DMS 273 treated with DMSO at 0.1 percent for 48 hours (cell line): Measurements from ENCODE around the gene CTXN3.

ENCODE experiments used
- DNase-seq: peaks from one replicate; lab custom pipeline; 2025; lab: John Stamatoyannopoulos, UW

The CTXN3 gene

DNA sequence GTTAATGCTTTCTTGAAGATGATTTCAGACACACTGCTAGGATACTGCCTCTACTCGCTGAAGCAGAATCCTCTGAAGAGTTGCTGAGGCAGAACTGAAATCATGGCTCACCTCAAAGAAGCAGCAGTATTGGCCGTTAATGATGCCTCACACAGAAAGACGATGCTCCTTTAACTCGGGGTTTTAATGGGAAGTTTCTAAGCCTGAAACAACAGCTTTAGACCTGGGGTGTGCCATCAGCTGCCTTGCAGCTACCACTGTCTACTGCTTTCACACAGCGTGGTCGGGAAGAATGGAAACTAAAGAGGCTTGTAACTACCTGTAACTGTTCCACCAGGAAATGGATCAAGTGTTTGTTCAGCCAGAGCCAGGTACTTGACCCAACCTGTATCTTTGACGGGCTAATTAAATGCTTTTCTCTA lies at the start of gene CTXN3:
TSS of gene CTXN3 (plus strand) at position 65 of the 422 bp plus-strand sequence. CDS start 8,440 bp downstream, outside the sequence.
- no peak for DNase-seq

DNA sequence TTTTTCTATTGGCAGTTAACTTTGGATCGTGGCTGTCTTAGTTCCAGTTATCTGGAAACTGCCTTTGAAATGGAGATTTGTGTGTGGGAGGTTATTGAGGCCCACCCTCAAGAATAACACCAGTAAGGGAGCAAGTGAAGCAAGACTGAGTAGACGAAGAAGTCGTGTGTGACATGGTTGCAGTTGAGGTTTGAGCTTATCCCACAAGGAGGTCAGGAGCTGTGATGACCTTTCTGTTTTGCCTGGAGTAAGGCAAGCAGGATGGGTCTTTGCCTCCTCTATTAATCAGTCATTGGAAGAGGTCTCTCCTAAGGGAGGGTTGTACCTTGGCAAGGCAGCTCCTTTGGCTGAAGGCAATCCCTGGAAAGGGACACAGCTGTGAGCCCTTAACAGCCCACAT lies 49.6 kb upstream of the CTXN3 start:
- no peak for DNase-seq

DNA sequence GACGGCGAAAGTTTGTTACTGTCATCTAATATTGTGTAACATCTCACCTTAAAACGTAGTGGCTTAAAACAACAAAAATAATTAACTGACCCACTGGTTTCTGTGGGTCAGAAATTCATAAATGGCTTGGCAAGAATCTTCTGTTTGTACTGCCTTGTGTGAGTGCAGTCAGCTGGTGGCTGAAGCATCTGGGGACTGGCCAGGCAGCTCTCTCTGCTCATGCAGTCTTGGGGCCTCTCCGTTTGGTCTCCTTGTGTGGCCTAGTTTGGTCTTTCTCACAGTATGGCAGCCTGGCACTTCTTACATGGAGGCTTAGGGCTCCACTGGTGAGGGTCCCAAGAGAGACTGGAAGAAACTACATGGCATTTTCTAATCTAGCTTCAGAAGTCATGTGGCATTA lies 49.0 kb upstream of the CTXN3 start:
- no peak for DNase-seq

DNA sequence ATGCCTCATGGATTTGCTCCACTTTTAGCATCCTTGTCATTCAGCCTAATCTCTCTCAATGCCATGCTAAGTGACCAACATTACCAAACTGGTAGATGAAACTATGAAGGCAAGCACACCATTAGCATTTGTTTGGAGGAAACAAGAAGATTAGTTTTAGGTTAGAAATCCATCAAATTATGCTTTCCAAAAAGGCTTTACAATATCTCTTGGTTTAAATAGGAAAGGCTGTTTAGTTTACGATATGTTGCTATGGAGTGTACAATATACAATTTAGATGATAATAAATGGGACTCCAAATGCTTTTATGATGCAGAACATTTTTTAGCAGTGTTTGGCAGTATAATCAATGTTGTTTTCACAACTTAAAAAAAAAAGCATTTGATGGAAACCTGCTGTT lies 47.8 kb upstream of the CTXN3 start:
- DNase-seq = no peak

DNA sequence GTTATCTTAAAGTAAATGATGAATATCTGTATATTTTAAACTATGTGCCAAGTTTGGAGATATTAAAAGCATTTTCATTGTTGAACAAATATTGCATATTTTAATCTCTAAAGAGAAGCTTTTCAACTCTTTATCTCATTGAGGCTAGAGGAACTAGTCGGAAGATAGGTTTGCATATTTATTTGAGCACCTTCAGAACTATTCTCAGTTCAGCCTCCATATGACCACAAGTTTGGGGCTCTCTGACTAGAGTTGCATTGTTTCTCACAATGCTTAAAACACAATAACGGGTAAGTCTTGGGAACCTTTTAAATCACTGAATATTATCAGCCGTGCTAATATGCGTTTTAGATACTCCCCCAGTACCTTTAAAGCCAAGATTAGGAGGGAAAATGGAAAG lies 47.3 kb upstream of the CTXN3 start:
- no peak for DNase-seq

DNA sequence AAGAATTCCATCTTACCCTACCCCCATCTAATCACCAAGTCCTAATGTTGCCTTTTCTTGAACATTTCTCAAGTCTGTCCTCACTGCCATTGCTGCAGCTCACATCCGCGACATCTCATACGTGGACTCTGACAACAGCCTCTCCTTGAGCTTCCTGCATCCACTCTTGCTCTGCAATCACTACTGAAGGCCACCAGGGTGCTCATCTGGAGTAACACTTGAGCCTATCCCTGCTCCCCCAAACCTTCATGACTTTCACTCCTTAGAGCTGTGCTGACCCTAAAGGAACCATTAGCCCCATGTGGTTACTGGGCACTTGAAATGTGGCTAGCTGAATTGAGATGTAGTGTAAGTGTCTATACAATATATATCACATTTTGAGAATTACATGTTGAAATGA lies 46.4 kb upstream of the CTXN3 start:
- no peak for DNase-seq

DNA sequence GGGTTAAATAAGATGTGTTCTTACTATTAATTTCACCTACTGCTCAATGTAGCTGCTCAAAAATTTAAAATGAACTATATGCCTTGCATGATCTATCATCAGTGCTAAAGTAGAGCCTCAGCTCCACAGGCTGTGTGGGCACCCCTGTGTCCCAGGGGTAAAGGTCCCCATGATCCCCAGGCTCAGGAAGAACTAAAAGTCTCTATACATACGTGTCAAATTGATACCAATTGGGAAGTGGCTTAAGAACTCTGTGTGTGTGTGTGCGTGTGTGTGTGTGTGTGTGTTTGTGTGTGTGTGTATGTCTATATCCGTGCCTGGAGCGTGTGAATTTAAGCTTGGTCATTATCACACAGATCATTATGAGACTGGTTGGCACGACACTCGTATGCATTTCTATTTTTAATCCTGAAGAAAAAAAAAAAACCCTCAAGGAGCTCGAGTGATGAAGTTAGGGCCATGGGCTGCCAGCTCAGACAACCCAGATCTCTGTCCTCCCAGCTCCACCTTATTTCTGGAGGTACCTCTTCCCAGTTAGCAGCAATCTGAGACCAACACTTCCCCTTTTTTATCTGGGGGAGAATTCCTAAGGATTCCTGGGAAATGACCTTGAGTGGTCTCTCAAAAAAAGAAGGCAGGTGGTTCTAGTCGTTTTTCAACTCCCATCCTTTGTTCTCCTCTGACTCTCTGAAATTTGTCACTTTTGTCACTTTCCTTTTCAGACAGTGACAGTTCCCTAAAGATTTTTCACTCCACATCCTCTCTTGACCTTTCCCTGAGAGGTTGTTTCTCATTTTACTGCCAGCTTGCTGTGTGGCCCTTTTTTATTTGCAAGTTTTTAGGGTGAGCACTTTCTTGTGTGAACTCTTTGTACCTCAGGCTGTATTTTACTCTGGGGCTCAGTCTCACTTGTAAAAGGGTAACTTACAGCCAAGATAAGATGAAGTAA lies 45.7 kb upstream of the CTXN3 start:
- no peak for DNase-seq

DNA sequence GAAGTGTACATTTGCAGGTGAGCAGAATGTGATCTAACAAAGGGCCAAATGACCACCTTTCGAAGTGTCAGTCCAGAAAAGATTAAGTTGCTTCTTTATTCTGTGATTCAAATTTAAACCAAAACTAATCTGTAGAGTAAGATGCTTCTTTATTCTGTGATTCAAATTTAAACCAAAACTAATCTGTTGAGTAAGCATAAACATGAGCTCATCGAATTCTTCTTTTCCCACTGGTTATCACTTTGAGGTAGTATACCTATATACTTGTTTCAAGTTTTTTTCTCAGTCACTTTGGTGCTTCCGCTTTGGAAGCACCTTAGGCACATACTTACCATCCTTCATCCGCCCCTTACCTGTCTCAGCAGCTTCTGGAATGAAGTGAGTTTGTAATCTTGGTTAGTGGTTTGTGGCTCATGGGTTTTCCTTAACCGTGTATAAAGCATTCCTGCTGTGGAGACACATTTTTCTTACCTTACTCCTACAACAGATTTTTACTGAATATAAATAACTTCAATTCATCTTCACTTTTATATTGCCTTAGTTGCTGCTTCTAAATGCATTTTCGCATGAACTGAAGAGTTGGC lies 40.7 kb upstream of the CTXN3 start:
- no peak for DNase-seq

DNA sequence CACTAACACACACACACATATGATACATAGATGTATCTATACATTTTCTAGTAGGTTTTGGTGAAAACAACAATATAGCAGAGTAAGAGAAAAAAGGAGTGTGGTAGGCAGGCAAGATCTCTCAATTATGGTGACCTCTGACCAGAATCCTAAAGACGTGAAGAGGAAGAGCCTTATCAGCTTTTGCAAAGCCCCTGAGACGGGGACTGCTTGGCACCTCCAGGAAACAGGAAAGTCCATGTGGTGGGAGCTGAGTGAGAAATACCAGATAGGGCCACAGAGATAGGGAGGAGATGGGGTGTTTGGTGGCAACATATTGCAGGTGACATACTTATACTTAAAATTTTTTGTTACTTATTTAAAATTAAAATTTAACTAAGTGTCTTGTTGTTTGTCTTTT lies 39.9 kb upstream of the CTXN3 start:
- no peak for DNase-seq

DNA sequence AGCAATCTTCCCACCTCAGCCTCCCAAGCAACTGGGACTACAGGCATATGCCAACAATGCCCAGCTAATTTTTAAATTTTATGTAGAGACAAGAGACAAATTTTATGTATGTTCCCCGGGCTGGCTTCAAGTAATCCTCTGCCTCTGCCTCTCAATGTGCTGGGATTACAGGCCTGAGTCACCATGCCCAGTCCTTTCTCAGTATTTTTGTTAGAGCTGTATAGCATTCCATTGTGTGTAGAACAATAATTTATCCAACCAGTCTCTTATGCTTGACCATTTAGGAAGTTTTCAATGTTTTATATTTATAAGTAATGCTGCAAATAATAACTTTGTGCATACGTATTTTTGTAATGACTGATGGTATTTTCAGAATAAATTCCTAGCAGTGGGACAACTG lies 38.9 kb upstream of the CTXN3 start:
- no peak for DNase-seq

DNA sequence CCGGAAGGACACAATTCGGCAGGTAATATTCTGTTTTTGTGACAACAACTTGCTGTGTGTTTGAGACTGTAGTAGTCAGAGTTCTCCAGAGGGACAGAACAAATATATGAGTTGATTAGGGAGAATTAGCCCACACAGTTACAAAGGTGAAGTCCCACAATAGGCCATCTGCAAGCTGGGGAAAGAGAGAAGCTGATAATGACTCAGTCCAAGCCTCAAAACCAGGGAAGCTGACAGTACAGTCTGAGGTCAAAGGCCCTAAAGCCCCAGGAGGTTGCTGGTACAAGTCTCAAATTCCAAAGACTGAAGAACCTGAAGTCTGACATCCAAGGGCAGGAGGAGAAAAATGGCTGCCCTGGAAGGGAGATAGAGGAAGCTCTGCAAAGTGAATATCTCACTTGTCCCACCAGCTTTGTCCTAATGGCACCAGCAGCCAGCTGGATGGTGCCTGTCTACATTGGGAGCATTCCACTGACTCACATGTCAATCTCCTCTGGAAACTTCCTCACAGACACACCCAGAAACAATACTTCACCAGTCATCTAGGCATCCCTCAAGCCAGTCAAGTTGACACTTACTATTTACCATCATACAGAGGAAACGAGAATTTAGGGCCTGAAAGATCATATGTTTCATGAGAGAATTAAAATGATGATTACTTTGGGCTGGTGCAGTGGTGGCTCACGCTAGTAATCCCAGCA lies 36.3 kb upstream of the CTXN3 start:
- DNase-seq = no peak

DNA sequence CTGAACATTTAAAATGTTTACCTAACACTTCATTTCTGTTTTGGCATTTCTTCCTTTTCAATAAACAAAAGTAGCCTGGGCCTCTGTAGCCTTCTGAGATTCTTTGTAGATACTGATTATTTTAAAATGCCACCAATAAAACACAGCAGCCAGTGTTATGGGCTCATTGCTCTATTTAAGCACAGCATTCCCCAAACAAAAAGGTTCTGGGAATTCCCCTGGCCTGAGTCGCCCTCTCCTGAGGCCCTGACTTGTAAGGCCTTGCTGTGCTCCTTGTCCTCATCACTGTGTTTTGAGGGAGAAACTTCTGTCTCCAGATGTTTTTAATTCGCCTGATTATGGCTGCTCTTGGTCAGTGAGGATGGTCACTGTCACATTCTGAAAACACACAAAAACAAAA lies 33.0 kb upstream of the CTXN3 start:
- no peak for DNase-seq

DNA sequence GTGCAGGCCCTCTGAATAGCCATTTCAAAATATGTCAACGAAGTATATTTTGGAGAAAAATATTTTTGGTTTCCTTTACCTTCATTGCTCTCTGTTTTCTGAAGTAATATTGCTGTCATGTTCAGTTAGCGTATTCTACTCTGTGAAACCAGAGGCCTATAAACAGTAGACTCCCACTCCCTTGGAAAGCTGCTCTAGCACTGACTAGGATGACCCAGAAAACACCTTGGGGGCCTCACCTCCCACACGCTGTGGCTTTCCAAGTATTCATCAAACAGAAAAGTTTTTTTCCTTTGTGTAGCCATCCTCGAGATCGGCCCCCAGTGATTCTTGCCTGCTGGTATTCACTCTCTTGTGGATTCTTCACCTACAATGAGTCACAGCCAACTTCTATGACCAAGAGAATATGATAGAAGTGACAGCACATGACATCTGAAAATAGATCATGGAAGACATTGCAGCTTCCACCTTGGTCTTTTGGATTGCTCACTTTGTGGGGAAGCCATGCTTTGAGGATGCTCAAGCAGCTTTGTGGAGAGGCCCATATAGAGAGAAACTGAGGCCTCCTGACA lies 28.9 kb upstream of the CTXN3 start:
- DNase-seq = no peak

DNA sequence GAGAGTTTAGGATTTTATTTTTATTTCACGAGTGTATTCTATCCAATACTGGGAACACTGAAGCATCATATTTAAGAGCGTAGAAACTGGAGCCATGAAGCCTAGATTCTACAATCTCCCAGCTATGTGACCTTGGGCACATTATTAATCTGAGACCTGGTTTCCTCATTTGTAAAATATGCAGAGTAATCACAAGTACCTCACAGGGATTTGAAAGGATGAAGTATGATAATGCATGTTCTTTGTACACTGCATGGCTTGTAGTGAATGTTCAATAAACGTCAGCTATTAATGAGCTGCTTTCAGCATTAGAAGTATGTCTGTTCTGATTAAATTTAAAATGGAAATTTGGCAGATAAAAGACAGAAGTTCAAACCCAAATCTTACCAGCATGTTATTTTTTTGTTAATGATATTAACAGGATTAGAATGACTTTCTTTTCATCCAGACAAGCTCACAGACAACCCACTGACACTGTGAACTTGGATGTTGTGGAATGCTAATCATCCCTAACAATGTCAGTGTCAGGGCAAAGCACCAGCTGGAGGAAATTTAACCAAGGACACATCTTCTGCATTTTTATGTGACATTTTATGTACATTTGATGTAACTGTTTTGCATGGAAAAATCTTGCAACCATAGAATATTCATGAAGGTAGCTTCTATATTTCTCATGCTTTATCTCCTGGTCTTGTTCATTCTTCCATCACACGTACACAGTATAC lies 27.1 kb upstream of the CTXN3 start:
- DNase-seq = no peak

DNA sequence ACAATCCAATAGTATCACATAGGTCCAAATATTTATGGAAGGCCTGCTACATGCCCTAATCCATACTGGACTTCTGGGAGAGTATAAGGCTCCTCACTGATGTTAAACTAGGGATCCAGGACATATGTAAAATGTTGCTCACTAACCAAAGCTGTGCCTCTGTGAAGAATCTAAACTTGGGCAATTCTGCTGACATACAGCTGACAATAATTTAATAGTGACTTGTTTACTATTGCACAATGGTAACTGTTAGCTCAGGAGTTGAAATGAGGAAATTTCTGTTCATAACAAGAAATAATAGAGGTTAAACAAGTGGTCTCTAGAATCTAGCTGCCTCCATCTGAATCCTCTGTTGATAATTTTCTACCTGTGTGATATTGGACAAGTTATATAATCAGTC lies 14.9 kb upstream of the CTXN3 start:
- no peak for DNase-seq

DNA sequence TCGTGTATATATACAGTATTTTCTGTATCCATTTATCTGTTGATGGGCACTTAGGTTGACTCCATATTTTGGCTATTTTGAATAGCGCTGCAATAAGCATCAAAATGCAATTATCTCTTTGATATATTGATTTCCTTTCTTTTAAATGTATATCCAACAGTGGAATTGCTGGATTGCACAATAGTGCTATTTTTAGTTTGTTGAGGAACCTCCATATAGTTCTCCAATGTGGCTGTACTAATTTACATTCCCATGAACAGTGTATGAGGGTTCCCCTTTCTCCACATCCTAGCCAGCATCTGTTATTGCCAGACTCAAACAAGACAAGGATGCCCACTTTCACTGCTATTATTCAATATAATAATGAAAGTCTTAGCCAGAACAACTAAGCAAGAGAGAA lies 9.1 kb upstream of the CTXN3 start:
- no peak for DNase-seq

DNA sequence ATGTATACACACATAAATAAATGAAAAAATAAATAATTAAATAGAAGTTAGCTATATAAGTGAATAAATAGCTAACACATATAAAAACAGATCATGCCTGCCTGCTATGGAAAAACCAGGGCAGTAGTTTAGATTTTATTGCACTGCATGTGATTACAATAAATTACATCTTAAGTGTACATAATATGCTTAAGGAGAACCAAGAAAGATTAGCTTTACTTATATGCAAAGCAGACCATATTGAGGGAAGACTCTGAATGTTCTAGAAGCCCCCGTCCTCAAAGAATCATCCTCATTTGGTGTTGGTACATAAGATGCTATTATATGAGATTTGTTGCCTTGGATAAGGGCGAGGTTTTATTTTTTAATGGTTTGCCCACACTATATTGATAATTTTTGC lies 5.9 kb upstream of the CTXN3 start:
- DNase-seq = no peak

DNA sequence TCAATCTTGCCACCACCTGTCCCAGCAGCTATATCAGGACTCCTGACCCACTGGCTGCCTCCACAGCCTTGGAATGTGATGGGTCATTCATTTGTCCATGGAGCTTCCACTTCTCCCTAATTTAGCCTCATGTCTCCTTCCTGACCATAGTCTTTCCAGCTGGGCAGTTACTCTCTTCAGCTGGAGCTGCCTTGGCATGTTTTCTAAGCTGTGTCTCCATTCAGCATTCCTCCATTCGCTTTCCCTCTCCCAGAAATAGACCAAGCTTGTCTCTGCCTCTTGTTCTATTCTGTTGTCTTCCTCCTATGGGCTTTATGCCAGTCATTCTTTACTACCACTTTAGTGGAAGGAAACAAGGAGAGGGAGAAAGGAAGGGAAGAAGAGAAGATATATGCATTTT lies 5.3 kb upstream of the CTXN3 start:
- DNase-seq = no peak

DNA sequence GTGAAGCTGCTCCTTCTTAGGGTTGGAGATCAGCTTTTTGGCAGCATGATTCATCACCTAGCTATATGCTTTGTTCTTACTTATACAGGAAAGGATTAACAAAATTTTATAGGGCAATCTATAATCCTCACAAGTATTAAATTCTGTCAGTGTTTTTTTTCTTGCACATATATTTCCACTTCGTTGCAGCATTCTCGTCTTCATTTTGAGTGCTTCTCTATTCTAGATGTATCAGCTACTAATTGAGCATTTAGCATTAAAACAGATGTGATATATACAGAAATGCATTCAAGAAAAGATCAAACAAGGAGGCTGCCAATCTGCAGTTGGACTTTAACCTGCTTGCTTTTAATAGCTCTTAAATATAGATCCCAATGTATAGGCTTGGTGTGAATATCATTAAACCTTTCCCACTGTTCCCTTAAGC lies 3.6 kb upstream of the CTXN3 start:
- DNase-seq = no peak

DNA sequence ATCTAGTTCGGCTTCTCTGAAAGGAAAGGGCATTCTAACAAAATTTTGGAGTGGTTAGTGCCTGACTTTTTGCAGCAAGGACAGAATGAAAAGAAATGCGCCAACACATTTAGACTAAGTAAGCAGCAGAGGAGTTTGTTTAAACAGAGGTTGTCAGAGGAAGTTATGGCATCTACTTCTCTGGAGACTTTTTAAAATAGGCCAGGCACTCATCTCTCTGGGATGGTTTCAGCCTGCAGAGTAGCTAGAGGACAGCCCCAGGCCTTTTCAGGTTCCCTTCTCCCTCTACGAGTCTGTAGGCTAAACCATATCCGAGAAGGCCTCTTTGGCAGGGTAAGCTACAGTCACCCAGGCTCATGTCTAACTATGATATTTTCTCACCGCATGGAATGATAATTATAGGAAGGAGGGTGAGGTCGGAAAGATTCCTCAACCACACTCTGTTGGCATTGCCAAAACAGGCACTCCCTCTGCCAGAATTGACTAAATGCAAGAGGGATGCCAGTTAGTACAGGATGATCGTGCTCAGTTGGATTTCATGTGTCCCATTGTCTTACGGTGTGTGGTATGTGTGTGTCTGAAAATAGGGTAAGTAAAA lies 1.4 kb upstream of the CTXN3 start:
- DNase-seq = no peak

DNA sequence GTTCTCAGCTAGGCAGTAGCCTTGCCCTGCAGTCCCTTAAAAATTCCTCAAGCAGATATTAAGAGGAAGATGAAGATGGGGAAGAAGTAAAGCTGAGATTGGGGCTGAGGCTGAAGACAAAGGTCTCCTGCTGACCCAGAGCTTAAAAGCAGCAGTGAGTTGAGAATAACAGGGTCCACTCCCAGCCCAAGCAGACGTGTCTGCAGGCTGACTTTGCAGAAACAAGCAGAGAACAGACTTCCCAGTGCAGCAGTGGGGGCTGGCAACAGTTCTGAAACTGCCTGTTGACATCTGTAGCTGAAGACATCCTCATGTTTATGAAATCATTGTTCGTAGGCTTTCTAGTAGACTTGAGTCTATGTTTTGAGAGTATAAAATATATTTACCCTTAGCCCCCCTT lies 1.1 kb downstream of the CTXN3 start:
- DNase-seq = no peak

DNA sequence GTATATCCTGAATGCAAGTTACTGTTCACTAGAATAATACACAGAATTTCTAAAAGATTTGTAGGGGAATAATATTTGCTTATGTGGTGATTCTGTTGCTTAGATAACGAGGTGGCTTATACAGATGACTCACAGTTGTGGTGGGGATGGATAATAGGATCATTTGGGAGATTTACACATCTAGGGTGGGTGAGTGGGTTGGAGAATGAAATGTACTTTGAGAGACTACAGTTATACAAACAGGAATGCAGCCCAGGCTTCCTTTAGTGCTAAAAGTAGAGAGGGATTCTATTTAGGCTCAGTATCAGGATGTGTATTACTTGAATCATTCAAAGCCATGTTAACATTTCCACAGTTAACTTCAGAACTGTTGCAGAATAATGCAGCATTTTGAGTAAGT lies 1.8 kb downstream of the CTXN3 start:
- no peak for DNase-seq
